Measurements from ENCODE around the gene CUBN. TPM values are rescaled to one million over a fixed set of nuclear protein-coding genes. Genes with fewer than 3 reads are reported as not detected.
A peak's percentile ranks its signal among the peaks of the same experiment; 100 is the strongest.

The CUBN gene
- total and polyA plus RNA-seq, 2 of the 13 experiments (the other 11 are each of a cell fraction or from before 2014, with no cell fraction given) = 0.27 to 0.32 TPM

DNA sequence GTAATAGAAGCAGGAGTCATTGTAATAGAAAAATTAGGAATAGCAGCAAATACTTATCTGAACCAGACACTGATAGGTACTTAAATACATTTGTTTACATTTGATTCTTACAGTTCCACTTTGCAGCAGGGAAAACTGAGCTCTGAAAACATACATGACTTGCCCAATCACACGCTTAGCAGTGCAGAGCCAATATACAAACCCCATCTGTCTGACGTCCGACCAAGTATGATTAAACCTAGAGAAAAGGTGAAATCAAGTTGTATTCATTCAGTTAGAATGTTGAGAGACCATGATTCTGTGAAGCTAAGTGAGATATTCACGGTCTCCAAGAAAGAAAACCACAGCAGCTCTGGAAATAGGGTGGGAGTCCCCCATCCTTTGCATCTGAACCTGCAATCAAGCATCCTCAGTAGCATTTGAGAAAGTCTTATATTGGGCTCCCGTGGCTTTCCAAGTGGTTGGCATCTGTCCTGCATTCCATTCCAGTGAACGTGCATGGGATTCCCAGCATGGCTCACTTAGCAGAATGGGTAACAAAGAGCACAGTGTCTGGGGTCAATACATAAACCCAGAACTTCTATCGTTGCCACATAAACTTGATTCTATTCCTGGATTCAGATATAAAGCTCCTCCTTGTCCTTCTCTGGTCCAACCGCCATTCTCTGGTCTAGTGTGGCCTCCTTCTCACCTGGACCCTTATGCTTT lies 163.7 kb downstream of the CUBN start:
- no peaks in the 10 kb centered on the region for H3K79me2 ChIP-seq (ENCODE audit: insufficient read depth, low read length)
- WGBS (ENCODE audit: low lambda C conversion rate) = 33% methylated on average over 7 of the region's 8 CpGs
- ChIA-PET CTCF (ENCODE audit: low intra/inter-chr PET ratio, low total read pairs) (no interaction called here), POLR2A (no interaction called here)
- ATAC-seq (0 out of 3 replicates have a peak, but pooled peaks have one; percentile 34), DNase-seq (ENCODE audit: low spot score) (peak; percentile 55), FAIRE-seq (no peak)
- H3K27me3 ChIP-seq (ENCODE audit: control insufficient read depth in 1 of 2, insufficient read depth in 2 of 2, low read length in 2 of 2) = no peaks in the 10 kb centered on the region
- H3K4me1 ChIP-seq (ENCODE audit: insufficient read depth, low read length) = no peaks in the 10 kb centered on the region
- no peak overlapping the region for H3K4me2 ChIP-seq (ENCODE audit: low read depth, low read length)
- intact Hi-C loops (cut with micrococcal nuclease; ENCODE audit: unreplicated experiment) (no loop called here), in situ Hi-C loops (cut with HindIII; ENCODE audit: extremely low pct_ligation_motif_present, low pct_unique_long_range_greater_than_20kb) (no loop called here)
- no peaks in the 10 kb centered on the region for H3K36me3 ChIP-seq (replicated peaks in 1 of 2; ENCODE audit: control insufficient read depth in 1 of 2, insufficient read depth in 2 of 2, low read length in 2 of 2)
- H4K20me1 ChIP-seq (ENCODE audit: insufficient read depth, low read length) = no peaks in the 10 kb centered on the region
- H3K27ac ChIP-seq (ENCODE audit: extremely low read length, insufficient read depth, low read length) = no peak overlapping the region
- no peaks in the 10 kb centered on the region for H3K9me3 ChIP-seq (ENCODE audit: low read length)
- no peak overlapping the region for H3K4me3 ChIP-seq (replicated peaks in 1 of 3; ENCODE audit: insufficient read depth in 1 of 3, low read depth in 2 of 3, low read length in 3 of 3)
- no TSS peak for BruUV-seq (replicated peaks)
- H2AFZ ChIP-seq (ENCODE audit: low read length) = no peak overlapping the region
- H3K9ac ChIP-seq (ENCODE audit: insufficient read depth, low read depth, low read length) = no peak overlapping the region
- TF ChIP-seq ADNP (CRISPR knock-in tag; IDR thresholded peaks at IDR 0.05) = no peak
- TF ChIP-seq CCAR2 (optimal IDR thresholded peaks at IDR 0.05; ENCODE audit: low read depth, low read length) = no peak
- TF ChIP-seq PAX8 (CRISPR knock-in tag; IDR thresholded peaks at IDR 0.05; ENCODE audit: borderline replicate concordance) = no peak
- TF ChIP-seq, protein P1, sequence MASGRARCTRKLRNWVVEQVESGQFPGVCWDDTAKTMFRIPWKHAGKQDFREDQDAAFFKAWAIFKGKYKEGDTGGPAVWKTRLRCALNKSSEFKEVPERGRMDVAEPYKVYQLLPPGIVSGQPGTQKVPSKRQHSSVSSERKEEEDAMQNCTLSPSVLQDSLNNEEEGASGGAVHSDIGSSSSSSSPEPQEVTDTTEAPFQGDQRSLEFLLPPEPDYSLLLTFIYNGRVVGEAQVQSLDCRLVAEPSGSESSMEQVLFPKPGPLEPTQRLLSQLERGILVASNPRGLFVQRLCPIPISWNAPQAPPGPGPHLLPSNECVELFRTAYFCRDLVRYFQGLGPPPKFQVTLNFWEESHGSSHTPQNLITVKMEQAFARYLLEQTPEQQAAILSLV (CRISPR knock-in tag; IDR thresholded peaks at IDR 0.05; ENCODE audit: borderline replicate concordance) = no peak
- no peak for TF ChIP-seq ZNF34 (CRISPR knock-in tag; IDR thresholded peaks at IDR 0.05; ENCODE audit: borderline replicate concordance)
- TF ChIP-seq, protein P2, sequence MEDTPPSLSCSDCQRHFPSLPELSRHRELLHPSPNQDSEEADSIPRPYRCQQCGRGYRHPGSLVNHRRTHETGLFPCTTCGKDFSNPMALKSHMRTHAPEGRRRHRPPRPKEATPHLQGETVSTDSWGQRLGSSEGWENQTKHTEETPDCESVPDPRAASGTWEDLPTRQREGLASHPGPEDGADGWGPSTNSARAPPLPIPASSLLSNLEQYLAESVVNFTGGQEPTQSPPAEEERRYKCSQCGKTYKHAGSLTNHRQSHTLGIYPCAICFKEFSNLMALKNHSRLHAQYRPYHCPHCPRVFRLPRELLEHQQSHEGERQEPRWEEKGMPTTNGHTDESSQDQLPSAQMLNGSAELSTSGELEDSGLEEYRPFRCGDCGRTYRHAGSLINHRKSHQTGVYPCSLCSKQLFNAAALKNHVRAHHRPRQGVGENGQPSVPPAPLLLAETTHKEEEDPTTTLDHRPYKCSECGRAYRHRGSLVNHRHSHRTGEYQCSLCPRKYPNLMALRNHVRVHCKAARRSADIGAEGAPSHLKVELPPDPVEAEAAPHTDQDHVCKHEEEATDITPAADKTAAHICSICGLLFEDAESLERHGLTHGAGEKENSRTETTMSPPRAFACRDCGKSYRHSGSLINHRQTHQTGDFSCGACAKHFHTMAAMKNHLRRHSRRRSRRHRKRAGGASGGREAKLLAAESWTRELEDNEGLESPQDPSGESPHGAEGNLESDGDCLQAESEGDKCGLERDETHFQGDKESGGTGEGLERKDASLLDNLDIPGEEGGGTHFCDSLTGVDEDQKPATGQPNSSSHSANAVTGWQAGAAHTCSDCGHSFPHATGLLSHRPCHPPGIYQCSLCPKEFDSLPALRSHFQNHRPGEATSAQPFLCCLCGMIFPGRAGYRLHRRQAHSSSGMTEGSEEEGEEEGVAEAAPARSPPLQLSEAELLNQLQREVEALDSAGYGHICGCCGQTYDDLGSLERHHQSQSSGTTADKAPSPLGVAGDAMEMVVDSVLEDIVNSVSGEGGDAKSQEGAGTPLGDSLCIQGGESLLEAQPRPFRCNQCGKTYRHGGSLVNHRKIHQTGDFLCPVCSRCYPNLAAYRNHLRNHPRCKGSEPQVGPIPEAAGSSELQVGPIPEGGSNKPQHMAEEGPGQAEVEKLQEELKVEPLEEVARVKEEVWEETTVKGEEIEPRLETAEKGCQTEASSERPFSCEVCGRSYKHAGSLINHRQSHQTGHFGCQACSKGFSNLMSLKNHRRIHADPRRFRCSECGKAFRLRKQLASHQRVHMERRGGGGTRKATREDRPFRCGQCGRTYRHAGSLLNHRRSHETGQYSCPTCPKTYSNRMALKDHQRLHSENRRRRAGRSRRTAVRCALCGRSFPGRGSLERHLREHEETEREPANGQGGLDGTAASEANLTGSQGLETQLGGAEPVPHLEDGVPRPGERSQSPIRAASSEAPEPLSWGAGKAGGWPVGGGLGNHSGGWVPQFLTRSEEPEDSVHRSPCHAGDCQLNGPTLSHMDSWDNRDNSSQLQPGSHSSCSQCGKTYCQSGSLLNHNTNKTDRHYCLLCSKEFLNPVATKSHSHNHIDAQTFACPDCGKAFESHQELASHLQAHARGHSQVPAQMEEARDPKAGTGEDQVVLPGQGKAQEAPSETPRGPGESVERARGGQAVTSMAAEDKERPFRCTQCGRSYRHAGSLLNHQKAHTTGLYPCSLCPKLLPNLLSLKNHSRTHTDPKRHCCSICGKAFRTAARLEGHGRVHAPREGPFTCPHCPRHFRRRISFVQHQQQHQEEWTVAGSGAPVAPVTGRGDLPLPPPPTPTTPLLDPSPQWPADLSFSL (CRISPR knock-in tag; IDR thresholded peaks at IDR 0.05) = no peak
- TF ChIP-seq EEA1 (CRISPR knock-in tag; IDR thresholded peaks at IDR 0.05; ENCODE audit: borderline replicate concordance) = no peak
- TF ChIP-seq TRIM24 (CRISPR knock-in tag; IDR thresholded peaks at IDR 0.05) = no peak
- TF ChIP-seq HNRNPL (IDR thresholded peaks at IDR 0.05; ENCODE audit: low read depth, low read length) = no peak
- no peak for TF ChIP-seq PCBP2 (optimal IDR thresholded peaks at IDR 0.05; ENCODE audit: low read depth, low read length, poor library complexity, severe bottlenecking)
- no peak for TF ChIP-seq ZNF572 (CRISPR knock-in tag; IDR thresholded peaks at IDR 0.05)
- no peak for TF ChIP-seq DNMT3B (CRISPR knock-in tag; conservative IDR thresholded peaks at IDR 0.05)
